Astrocyte (in vitro differentiated cells and primary cell): ENCODE measurements around the gene VSTM2B. TPM values are rescaled to one million over a fixed set of nuclear protein-coding genes. Genes with fewer than 3 reads are reported as not detected.
"Not testable (repeated sequence)": the region's sequence is repeated elsewhere in the genome, so short reads cannot be mapped to it uniquely, and the experiment has no call there.

Experiments
- DNase-seq: peaks from one replicate; pipeline ENCODE4 v3.0.0-alpha.2; 2010; ENCODE audit warnings: low read depth
- FAIRE-seq: peaks from 2 replicates; lab custom pipeline; 2011; peaks lifted over from hg19 to GRCh38; lab: Jason Lieb, UNC
- H2AFZ ChIP-seq: 2 replicates; pipeline ENCODE4 v1.6.0; 2012; ENCODE audit warnings: low read depth, low read length, inconsistent platforms
- H3K27ac ChIP-seq: 2 replicates; pipeline ENCODE4 v1.5.1; 2011; ENCODE audit warnings: low read depth, low read length, inconsistent platforms
- H3K27me3 ChIP-seq: 2 replicates; pipeline ENCODE4 v1.6.0; 2011; ENCODE audit warnings: low read length, inconsistent platforms; ENCODE audit not compliant: insufficient read depth
- H3K36me3 ChIP-seq: 2 replicates; pipeline ENCODE4 v1.5.1; 2011; ENCODE audit warnings: low read length, inconsistent platforms; ENCODE audit not compliant: insufficient read depth
- H3K4me1 ChIP-seq: 2 replicates; pipeline ENCODE4 v1.5.1; 2011; ENCODE audit warnings: low read length, inconsistent platforms; ENCODE audit not compliant: insufficient read depth
- H3K4me2 ChIP-seq: 2 replicates; pipeline ENCODE4 v1.6.0; 2012; ENCODE audit warnings: low read length, inconsistent platforms
- H3K4me3 ChIP-seq: 2 replicates; pipeline ENCODE4 v1.5.1; 2011; ENCODE audit warnings: low read depth, mild to moderate bottlenecking, low read length, inconsistent platforms; ENCODE audit not compliant: insufficient read depth
- H3K79me2 ChIP-seq: 2 replicates; pipeline ENCODE4 v1.6.0; 2012; ENCODE audit warnings: mild to moderate bottlenecking, low read length, inconsistent platforms; ENCODE audit not compliant: insufficient read depth
- H3K9ac ChIP-seq: 2 replicates; pipeline ENCODE4 v1.6.0; 2012; ENCODE audit warnings: mild to moderate bottlenecking, low read length, inconsistent platforms
- H3K9me3 ChIP-seq: 2 replicates; pipeline ENCODE4 v1.5.1; 2012; ENCODE audit warnings: low read depth, mild to moderate bottlenecking, low read length, inconsistent platforms; ENCODE audit not compliant: insufficient read depth
- H4K20me1 ChIP-seq: 2 replicates; pipeline ENCODE4 v1.6.0; 2012; ENCODE audit warnings: low read length, inconsistent platforms; ENCODE audit not compliant: insufficient read depth
- H3K27ac Mint-ChIP-seq: one replicate; pipeline ENCODE4 v1.8.0; 2021; ENCODE audit warnings: mild to moderate bottlenecking, mixed read lengths; ENCODE audit not compliant: unreplicated experiment
- H3K27me3 Mint-ChIP-seq: one replicate; pipeline ENCODE4 v1.8.0; 2021; ENCODE audit warnings: low read depth, mixed read lengths; ENCODE audit not compliant: unreplicated experiment
- H3K36me3 Mint-ChIP-seq: one replicate; pipeline ENCODE4 v1.8.0; 2021; ENCODE audit warnings: low read depth, mixed read lengths; ENCODE audit not compliant: unreplicated experiment
- H3K4me1 Mint-ChIP-seq: one replicate; pipeline ENCODE4 v1.8.0; 2021; ENCODE audit warnings: low read depth, mixed read lengths; ENCODE audit not compliant: unreplicated experiment
- H3K4me3 Mint-ChIP-seq: one replicate; pipeline ENCODE4 v1.8.0; 2021; ENCODE audit warnings: mild to moderate bottlenecking, moderate library complexity, mixed read lengths; ENCODE audit not compliant: unreplicated experiment
- H3K9me3 Mint-ChIP-seq: one replicate; pipeline ENCODE4 v1.8.0; 2021; ENCODE audit warnings: mild to moderate bottlenecking, mixed read lengths; ENCODE audit not compliant: unreplicated experiment
- EZH2 ChIP-seq: IDR thresholded peaks from 2 replicates; pipeline ENCODE4 v1.6.1; 2012; ENCODE audit warnings: mild to moderate bottlenecking, low read length, inconsistent platforms; ENCODE audit not compliant: insufficient read depth
- total RNA-seq: library from RNA; stranded (reverse); gene quantifications from 2 replicates; pipeline ENCODE4 v1.2.1, GENCODE V29; 2021
- TF ChIP-seq, protein P1 (sequence below): IDR thresholded peaks from 2 replicates; pipeline ENCODE4 v1.5.1; 2011; ENCODE audit warnings: low read depth, mild to moderate bottlenecking, inconsistent platforms, low read length, moderate library complexity; ENCODE audit not compliant: insufficient read depth

The VSTM2B gene
- total RNA-seq, 1 donor from 2014 or later = not detected

DNA sequence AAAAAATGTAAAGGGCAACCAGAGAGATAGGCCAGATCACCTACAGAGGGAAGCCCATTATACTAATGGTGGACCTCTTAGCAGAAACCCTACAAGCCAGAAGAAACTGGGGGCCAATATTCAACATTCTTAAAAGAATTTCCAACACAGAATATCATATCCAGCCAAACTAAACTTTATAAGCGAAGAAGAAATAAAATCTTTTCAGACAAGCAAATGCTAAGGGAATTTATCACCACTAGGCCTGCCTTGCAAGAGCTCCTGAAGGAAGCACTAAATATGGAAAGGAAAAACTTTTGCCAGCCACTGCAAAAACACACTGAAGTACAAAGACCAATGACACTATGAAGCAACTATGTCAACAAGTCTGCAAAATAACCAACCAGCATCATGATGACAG, 28.4 kb downstream of the VSTM2B start:
- no peak for TF ChIP-seq EZH2
- TF ChIP-seq, protein P1, sequence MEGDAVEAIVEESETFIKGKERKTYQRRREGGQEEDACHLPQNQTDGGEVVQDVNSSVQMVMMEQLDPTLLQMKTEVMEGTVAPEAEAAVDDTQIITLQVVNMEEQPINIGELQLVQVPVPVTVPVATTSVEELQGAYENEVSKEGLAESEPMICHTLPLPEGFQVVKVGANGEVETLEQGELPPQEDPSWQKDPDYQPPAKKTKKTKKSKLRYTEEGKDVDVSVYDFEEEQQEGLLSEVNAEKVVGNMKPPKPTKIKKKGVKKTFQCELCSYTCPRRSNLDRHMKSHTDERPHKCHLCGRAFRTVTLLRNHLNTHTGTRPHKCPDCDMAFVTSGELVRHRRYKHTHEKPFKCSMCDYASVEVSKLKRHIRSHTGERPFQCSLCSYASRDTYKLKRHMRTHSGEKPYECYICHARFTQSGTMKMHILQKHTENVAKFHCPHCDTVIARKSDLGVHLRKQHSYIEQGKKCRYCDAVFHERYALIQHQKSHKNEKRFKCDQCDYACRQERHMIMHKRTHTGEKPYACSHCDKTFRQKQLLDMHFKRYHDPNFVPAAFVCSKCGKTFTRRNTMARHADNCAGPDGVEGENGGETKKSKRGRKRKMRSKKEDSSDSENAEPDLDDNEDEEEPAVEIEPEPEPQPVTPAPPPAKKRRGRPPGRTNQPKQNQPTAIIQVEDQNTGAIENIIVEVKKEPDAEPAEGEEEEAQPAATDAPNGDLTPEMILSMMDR = no peak
- Mint-ChIP-seq H3K36me3 (peaks cover 5% of the 10 kb centered on the region), H3K4me1 (no peaks in the 10 kb centered on the region), H3K27me3 (peaks cover 25% of the 10 kb centered on the region), H3K4me3 (no peak overlapping the region), H3K27ac (no peak overlapping the region), H3K9me3 (peaks cover 34% of the 10 kb centered on the region)
- Histone ChIP-seq H3K36me3 (no peaks in the 10 kb centered on the region), H3K4me3 (no peak overlapping the region), H3K4me2 (no peak overlapping the region), H4K20me1 (no peaks in the 10 kb centered on the region), H3K27me3 (no peaks in the 10 kb centered on the region), H2AFZ (no peak overlapping the region), H3K27ac (no peak overlapping the region), H3K79me2 (no peaks in the 10 kb centered on the region), H3K9ac (no peak overlapping the region), H3K4me1 (no peaks in the 10 kb centered on the region), H3K9me3 (no peaks in the 10 kb centered on the region)
- DNase-seq (no peak), FAIRE-seq (no peak)

DNA sequence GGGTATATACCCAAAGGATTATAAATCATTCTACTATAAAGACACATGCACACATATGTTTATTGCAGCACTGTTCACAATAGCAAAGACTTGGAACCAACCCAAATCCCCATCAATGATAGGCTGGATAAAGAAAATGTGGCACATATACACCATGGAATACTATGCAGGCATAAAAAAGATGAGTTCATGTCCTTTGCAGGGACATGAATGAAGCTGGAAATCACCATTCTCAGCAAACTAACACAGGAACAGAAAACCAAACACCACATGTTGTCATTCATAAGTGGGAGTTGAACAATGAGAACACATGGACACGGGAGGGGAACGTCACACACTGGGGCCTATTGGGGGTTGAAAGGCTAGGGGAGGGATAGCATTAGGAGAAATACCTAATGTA, 33.3 kb downstream of the VSTM2B start:
- H4K20me1 ChIP-seq, H3K79me2 ChIP-seq, H3K9ac ChIP-seq, H3K36me3 Mint-ChIP-seq, H3K27me3 ChIP-seq, H3K27ac Mint-ChIP-seq, H3K4me1 Mint-ChIP-seq, H3K36me3 ChIP-seq, H3K4me1 ChIP-seq, H2AFZ ChIP-seq, H3K9me3 ChIP-seq, DNase-seq, FAIRE-seq, H3K4me3 ChIP-seq, H3K4me3 Mint-ChIP-seq, H3K4me2 ChIP-seq, H3K27ac ChIP-seq: not testable (repeated sequence)
- H3K9me3 Mint-ChIP-seq = peaks cover 29% of the 10 kb centered on the region
- peaks cover 20% of the 10 kb centered on the region for H3K27me3 Mint-ChIP-seq

DNA sequence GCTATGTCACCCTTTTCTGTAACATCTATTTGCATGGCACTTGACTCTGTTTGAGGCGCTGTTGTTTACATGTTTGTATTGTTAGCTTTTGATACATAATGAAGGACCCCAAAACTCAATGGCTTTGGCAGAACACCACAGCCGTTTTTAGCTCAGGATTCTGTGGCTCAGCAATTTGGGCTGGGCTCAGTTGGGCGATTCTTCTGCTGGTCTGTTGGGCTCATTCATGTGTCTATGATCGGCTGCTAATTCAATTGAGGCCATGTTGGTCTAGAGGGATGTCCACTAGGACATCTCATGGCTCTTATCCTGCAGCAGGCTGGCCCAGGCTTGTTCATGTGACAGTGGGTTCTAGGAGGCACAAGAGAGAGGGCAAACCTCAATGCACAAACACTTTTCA, 33.9 kb downstream of the VSTM2B start:
- Mint-ChIP-seq H3K27ac (no peak overlapping the region), H3K4me3 (no peak overlapping the region), H3K4me1 (no peaks in the 10 kb centered on the region), H3K36me3 (no peaks in the 10 kb centered on the region), H3K9me3 (peaks cover 23% of the 10 kb centered on the region), H3K27me3 (peaks cover 24% of the 10 kb centered on the region)
- Histone ChIP-seq H3K4me1 (no peaks in the 10 kb centered on the region), H2AFZ (no peak overlapping the region), H3K79me2 (no peaks in the 10 kb centered on the region), H3K4me3 (no peak overlapping the region), H3K4me2 (no peak overlapping the region), H3K9ac (no peak overlapping the region), H3K36me3 (no peaks in the 10 kb centered on the region), H3K27ac (no peak overlapping the region), H3K27me3 (no peaks in the 10 kb centered on the region), H4K20me1 (no peaks in the 10 kb centered on the region), H3K9me3 (no peaks in the 10 kb centered on the region)
- FAIRE-seq = no peak
- TF ChIP-seq, protein P1 = no peak
- no peak for TF ChIP-seq EZH2
- no peak for DNase-seq
